Uterus (tissue), 2 donors: ENCODE data around the gene CCDC152.

Experiments used
- POLR2A ChIP-seq, 2 donors: fragments of 450-650 bp; IDR thresholded peaks; one replicate each; pipeline ENCODE4 v1.6.1; 2016; ENCODE audit warnings: antibody characterized with exemption in 2 of 2, mild to moderate bottlenecking in 1 of 2, moderate library complexity in 1 of 2
- TF ChIP-seq, protein P1 (sequence below), 4 experiments: fragments of 200-600 bp in 2 of 4; fragments of 450-650 bp in 2 of 4; sonication (generic) in 2 of 4; IDR thresholded peaks; one replicate each; pipeline ENCODE4 v1.5.1; 2016 to 2019; ENCODE audit warnings: antibody characterized with exemption in 4 of 4, mild to moderate bottlenecking in 2 of 4, moderate library complexity in 1 of 4

DNA sequence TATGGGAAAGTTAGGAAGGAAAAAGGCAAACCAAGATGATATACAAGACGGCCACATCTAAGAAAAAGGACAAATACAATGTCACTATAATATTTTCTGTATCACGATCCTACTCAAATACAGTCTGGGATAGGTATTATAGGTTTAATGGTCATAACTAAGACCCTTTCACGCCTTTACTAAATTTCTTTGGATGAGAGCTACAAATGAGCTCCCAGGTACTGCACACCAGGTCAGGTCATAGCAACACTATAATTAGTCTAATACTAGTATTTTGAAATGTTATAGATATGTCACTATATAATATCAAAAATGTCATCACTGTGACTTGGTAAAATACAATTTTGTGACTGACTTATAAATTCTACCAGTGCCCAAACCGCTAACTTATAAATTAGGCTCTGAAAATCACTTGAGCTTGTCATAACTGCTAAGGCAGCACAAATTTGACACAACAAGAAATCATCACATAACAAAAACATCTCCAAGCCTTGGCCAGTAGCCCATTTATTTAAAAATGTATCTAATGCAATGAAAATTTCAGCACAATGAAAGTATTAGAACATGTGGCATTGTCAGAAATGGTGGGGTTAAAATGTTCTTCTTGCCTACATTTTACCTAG lies 48.2 kb downstream of the CCDC152 start:
- TF ChIP-seq, protein P1, sequence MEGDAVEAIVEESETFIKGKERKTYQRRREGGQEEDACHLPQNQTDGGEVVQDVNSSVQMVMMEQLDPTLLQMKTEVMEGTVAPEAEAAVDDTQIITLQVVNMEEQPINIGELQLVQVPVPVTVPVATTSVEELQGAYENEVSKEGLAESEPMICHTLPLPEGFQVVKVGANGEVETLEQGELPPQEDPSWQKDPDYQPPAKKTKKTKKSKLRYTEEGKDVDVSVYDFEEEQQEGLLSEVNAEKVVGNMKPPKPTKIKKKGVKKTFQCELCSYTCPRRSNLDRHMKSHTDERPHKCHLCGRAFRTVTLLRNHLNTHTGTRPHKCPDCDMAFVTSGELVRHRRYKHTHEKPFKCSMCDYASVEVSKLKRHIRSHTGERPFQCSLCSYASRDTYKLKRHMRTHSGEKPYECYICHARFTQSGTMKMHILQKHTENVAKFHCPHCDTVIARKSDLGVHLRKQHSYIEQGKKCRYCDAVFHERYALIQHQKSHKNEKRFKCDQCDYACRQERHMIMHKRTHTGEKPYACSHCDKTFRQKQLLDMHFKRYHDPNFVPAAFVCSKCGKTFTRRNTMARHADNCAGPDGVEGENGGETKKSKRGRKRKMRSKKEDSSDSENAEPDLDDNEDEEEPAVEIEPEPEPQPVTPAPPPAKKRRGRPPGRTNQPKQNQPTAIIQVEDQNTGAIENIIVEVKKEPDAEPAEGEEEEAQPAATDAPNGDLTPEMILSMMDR (IDR thresholded peaks at IDR 0.05): no peak
- no peak for TF ChIP-seq POLR2A (IDR thresholded peaks at IDR 0.05)
